OCI-LY3 (cell line): ENCODE data around the gene ARL5B.
A peak's percentile ranks its signal among the peaks of the same experiment; 100 is the strongest.

Experiments
- H2AFZ ChIP-seq: fragments of 200-600, 300-600 bp; shearing (Covaris generic); 2 replicates; pipeline ENCODE4 v1.6.0; 2014; ENCODE audit warnings: antibody characterized with exemption, low read depth, low read length
- H3K27ac ChIP-seq: fragments of 200-600, 300-600 bp; sonication (generic); 2 replicates; pipeline ENCODE4 v1.5.1; 2014; ENCODE audit warnings: mild to moderate bottlenecking, low read length, moderate library complexity, mixed read lengths
- H3K27me3 ChIP-seq: fragments of 200-600, 300-600 bp; sonication (generic); 2 replicates; pipeline ENCODE4 v1.6.1; 2014; ENCODE audit warnings: low read depth, low read length, mixed read lengths
- H3K36me3 ChIP-seq: fragments of 200-600, 300-600 bp; sonication (generic); replicated peaks from 2 replicates; pipeline ENCODE3; 2014; ENCODE audit warnings: low read depth, low read length, mixed read lengths
- H3K4me1 ChIP-seq: fragments of 300-600, 200-600 bp; sonication (generic); 2 replicates; pipeline ENCODE4 v1.6.1; 2014; ENCODE audit warnings: low read length, mixed read lengths
- H3K4me2 ChIP-seq: fragments of 200-600, 300-600 bp; sonication (generic); 2 replicates; pipeline ENCODE4 v1.6.1; 2014; ENCODE audit warnings: low read length, mixed read lengths
- H3K4me3 ChIP-seq: fragments of 300-600, 200-600 bp; sonication (generic); 2 replicates; pipeline ENCODE4 v1.5.1; 2014; ENCODE audit warnings: antibody characterized with exemption, mild to moderate bottlenecking, low read length, moderate library complexity
- H3K79me2 ChIP-seq: fragments of 300-600, 200-600 bp; shearing (Covaris generic); 2 replicates; pipeline ENCODE4 v1.6.1; 2014; ENCODE audit warnings: mild to moderate bottlenecking, low read length, mixed read lengths
- H3K9ac ChIP-seq: fragments of 300-600, 200-600 bp; shearing (Covaris generic); 2 replicates; pipeline ENCODE4 v1.6.0; 2014; ENCODE audit warnings: mild to moderate bottlenecking, low read length, moderate library complexity
- H3K9me3 ChIP-seq: fragments of 200-600, 300-600 bp; shearing (Covaris generic); 2 replicates; pipeline ENCODE4 v1.6.1; 2014; ENCODE audit warnings: low read length, mixed read lengths; ENCODE audit not compliant: insufficient read depth
- H4K20me1 ChIP-seq: fragments of 200-600, 300-600 bp; sonication (generic); 2 replicates; pipeline ENCODE4 v1.6.1; 2016; ENCODE audit warnings: low read length, mixed read lengths; ENCODE audit not compliant: insufficient read depth
- EZH2phosphoT487 ChIP-seq: fragments of 200-600 bp; shearing (Covaris generic); IDR thresholded peaks from 2 replicates; pipeline ENCODE4 v1.6.1; 2018; ENCODE audit warnings: antibody characterized with exemption, mixed run types, low read depth
- TF ChIP-seq, protein P1 (sequence below): fragments of 200-600, 300-600 bp; sonication (generic); IDR thresholded peaks from 2 replicates; pipeline ENCODE4 v1.5.1; 2014; ENCODE audit warnings: antibody characterized with exemption, low read length, low read depth

The ARL5B gene

DNA sequence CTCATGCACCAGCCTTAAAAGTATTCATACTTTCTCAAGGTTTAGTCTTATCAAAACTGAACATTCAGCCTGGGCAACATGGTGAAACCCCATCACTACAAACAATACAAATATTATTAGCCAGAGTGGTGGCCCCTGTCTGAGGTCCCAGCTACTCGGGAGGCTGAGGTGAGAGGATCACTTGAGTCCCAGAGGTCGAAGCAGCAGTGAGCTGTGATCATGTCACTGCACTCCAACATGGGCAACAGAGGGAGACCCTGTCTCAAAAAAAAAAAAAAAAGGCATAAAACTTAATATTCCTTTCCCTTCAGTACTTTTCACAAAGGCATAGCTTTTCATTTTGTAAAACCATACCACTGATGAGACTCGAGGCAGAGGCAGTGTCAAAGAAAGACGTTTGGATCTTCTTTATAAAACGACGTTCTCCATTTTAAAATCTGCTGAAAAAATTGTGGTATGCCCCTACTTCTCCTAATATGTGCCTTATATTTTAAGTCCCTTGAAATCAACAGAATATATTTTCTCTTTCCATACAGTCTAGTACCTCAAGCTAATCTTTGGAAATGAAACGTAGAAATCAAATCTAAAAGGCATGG lies 9.8 kb upstream of the ARL5B start:
- Histone ChIP-seq H3K79me2 (peaks cover 30% of the 10 kb centered on the region), H3K4me2 (peak overlapping the region; percentile 84), H4K20me1 (no peaks in the 10 kb centered on the region), H3K36me3 (no peaks in the 10 kb centered on the region), H2AFZ (no peak overlapping the region), H3K27me3 (no peaks in the 10 kb centered on the region), H3K9me3 (no peaks in the 10 kb centered on the region), H3K4me3 (peak overlapping the region; percentile 99), H3K9ac (no peak overlapping the region), H3K4me1 (peaks cover 18% of the 10 kb centered on the region), H3K27ac (no peak overlapping the region)
- TF ChIP-seq, protein P1, sequence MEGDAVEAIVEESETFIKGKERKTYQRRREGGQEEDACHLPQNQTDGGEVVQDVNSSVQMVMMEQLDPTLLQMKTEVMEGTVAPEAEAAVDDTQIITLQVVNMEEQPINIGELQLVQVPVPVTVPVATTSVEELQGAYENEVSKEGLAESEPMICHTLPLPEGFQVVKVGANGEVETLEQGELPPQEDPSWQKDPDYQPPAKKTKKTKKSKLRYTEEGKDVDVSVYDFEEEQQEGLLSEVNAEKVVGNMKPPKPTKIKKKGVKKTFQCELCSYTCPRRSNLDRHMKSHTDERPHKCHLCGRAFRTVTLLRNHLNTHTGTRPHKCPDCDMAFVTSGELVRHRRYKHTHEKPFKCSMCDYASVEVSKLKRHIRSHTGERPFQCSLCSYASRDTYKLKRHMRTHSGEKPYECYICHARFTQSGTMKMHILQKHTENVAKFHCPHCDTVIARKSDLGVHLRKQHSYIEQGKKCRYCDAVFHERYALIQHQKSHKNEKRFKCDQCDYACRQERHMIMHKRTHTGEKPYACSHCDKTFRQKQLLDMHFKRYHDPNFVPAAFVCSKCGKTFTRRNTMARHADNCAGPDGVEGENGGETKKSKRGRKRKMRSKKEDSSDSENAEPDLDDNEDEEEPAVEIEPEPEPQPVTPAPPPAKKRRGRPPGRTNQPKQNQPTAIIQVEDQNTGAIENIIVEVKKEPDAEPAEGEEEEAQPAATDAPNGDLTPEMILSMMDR = no peak
- TF ChIP-seq EZH2phosphoT487 = no peak

GRCh38 chr10:18650404-18650997 lies 8.7 kb upstream of the ARL5B start:
- H3K4me2 ChIP-seq = peak overlapping the region; percentile 84
- no peaks in the 10 kb centered on the region for H4K20me1 ChIP-seq
- no peak overlapping the region for H3K27ac ChIP-seq
- H3K79me2 ChIP-seq = peaks cover 30% of the 10 kb centered on the region
- H3K27me3 ChIP-seq = no peaks in the 10 kb centered on the region
- peak overlapping the region; percentile 99 for H3K4me3 ChIP-seq
- no peak overlapping the region for H2AFZ ChIP-seq
- peaks cover 18% of the 10 kb centered on the region for H3K4me1 ChIP-seq
- TF ChIP-seq EZH2phosphoT487 = no peak
- TF ChIP-seq, protein P1 = no peak
- H3K9ac ChIP-seq = peak overlapping the region; percentile 78
- H3K36me3 ChIP-seq = no peaks in the 10 kb centered on the region
- no peaks in the 10 kb centered on the region for H3K9me3 ChIP-seq

GRCh38 chr10:18651324-18652007 lies 7.8 kb upstream of the ARL5B start, which contains the start of gene NSUN6:
Gene NSUN6 (minus strand): TSS chr10:18651587. CDS start chr10:18651203, 384 bp downstream.
- Histone ChIP-seq H3K9me3 (no peaks in the 10 kb centered on the region), H3K4me2 (peak within 1 kb of the TSS; percentile 84), H3K4me3 (peak within 1 kb of the TSS; percentile 99), H3K27ac (peak within 1 kb of the TSS; percentile 57), H3K79me2 (peaks cover 30% of the 10 kb centered on the region), H3K4me1 (peaks cover 18% of the 10 kb centered on the region), H3K36me3 (no peaks in the 10 kb centered on the region), H3K27me3 (no peaks in the 10 kb centered on the region), H2AFZ (peak within 1 kb of the TSS; percentile 95), H4K20me1 (no peaks in the 10 kb centered on the region), H3K9ac (peak within 1 kb of the TSS; percentile 78)
- TF ChIP-seq, protein P1 = no peak
- no peak for TF ChIP-seq EZH2phosphoT487

DNA sequence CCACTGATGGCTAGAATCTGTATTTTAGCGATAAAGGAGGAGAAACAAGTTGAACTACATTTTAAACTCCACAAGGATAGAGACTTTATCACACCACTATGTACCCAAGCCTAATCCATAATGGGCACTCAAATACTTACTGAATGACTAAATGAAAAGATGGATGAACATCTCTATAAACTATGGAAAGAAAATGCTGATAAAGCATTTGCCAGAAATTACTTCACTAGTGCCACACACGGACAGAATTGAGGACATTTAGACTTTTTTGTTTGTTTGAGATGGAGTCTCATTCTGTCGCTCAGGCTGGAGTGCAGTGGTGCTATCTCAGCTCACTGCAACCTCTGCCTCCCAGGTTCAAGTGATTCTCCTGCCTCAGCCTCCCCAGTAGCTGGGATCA lies 6.1 kb upstream of the ARL5B start:
- H3K4me1 ChIP-seq = peaks cover 22% of the 10 kb centered on the region
- H3K9ac ChIP-seq = no peak overlapping the region
- no peaks in the 10 kb centered on the region for H3K27me3 ChIP-seq
- no peaks in the 10 kb centered on the region for H4K20me1 ChIP-seq
- H3K4me3 ChIP-seq = no peak overlapping the region
- no peaks in the 10 kb centered on the region for H3K36me3 ChIP-seq
- no peak for TF ChIP-seq EZH2phosphoT487
- TF ChIP-seq, protein P1 = no peak
- no peak overlapping the region for H2AFZ ChIP-seq
- H3K27ac ChIP-seq = no peak overlapping the region
- H3K9me3 ChIP-seq = no peaks in the 10 kb centered on the region
- peaks cover 29% of the 10 kb centered on the region for H3K79me2 ChIP-seq
- H3K4me2 ChIP-seq = no peak overlapping the region
